Activated CD8-positive, alpha-beta memory T cell treated with anti-CD3 and anti-CD28 coated beads, Interleukin-2, amount 10 ng/mL, durations not matched to agents 7 days and 5 days (primary cell): Measurements from ENCODE around the gene IBA57. TPM values are rescaled to one million over a fixed set of nuclear protein-coding genes. Genes with fewer than 3 reads are reported as not detected.

Experiments
- total RNA-seq, 2 experiments: library from RNA; stranded (reverse); gene quantifications; one replicate each; pipeline ENCODE4 v1.2.3, GENCODE V29; 2021

Gene IBA57
- total RNA-seq, 2 experiments from 2014 or later: 6.8 to 8.5 TPM

Other genes starting within 250 kb of the IBA57 start
- under 1 TPM; 0.30 to 0.50 TPM for gene WNT9A, start 217.9 kb upstream of the IBA57 start, total RNA-seq
- gene WNT3A, start 158.8 kb upstream of the IBA57 start, total RNA-seq: not detected
- gene ARF1, start 83.1 kb upstream of the IBA57 start, total RNA-seq: 100 to 1,000 TPM; 313 to 344 TPM
- gene C1orf35, start 62.5 kb upstream of the IBA57 start, total RNA-seq: 10 to 100 TPM; 24.1 to 27.0 TPM
- 10 to 100 TPM; 51.9 to 56.4 TPM for gene MRPL55, start 56.5 kb upstream of the IBA57 start, total RNA-seq
- 100 to 1,000 TPM; 262 to 325 TPM for gene GUK1, start 25.5 kb upstream of the IBA57 start, total RNA-seq
- 1 to 10 TPM; 1.1 to 1.8 TPM for gene GJC2, start 15.9 kb upstream of the IBA57 start, total RNA-seq
- 10 to 100 TPM in 1 of 2 experiments, 1 to 10 TPM in 1; 5.7 to 10.4 TPM for gene OBSCN, start 42.2 kb downstream of the IBA57 start, total RNA-seq
- 10 to 100 TPM; 65.1 to 66.1 TPM for gene TRIM11, start 241.0 kb downstream of the IBA57 start, total RNA-seq